ENCODE data around the gene ZNF81.
"Not testable (repeated sequence)": the region's sequence is repeated elsewhere in the genome, so short reads cannot be mapped to it uniquely, and the experiment has no call there.

ZNF81 gene

DNA sequence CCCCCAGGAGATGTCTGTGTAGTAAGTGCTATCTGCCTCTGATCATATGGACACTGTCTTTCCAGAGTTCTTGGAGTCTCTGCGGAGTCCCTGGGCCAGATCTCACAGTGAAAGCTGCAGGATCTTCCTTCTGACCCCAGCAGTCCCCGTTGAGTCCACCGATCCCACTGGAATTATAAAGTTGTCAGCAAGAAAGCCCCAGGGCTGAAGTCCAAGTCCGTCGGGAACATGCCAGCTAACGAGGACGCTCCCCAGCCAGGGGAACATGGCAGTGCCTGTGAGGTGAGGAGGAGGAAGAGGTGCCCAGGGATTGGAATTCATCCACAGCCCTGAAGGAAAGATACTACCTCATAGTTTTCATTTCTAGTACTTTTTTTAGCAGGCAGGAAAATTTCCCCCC, 9.3 kb downstream of the ZNF81 start:
- no peak for DNase-seq

DNA sequence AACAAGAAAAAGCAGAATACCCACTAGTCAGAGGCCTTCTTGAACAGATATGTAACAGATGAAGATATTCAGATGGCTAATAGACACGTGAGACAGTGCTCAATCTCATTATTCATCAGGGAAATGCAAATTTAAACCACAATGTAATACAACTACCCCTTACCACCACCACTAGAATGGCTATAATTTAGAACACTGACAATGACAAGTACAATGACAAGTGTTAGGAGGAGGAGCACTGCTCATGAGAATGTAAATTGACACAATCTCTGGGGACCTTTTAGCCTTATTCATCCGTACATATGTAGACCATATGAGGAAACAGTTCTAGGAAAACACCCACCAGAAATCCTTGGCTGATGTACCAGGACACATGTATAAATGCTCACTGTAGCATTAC, 13.1 kb downstream of the ZNF81 start:
- DNase-seq: no peak

DNA sequence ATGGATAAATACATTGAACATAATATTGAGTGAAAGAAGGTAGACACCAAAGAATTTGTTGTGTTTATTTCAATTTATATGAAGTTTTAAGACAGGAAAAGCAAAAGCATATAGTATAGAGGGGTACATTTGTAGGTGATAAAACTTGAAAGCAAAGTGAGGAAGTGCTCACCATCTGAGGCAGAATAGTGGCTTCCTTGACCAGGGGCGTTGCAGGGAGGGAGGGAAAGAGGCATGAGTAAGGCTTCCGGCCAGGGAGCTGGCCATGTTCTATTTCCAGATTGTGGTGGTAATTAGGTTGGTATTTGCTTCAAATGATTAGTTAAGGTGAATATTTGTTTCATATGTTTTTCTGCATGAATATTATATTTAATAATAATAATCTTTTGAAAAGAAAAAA, 13.7 kb downstream of the ZNF81 start:
- not testable (repeated sequence) for DNase-seq

- no peak for DNase-seq
Observed at GRCh38 chrX:47850901-47851300, 14.2 kb downstream of the ZNF81 start.

- DNase-seq: peak; percentile 44
Observed at GRCh38 chrX:47854474-47854873, 17.8 kb downstream of the ZNF81 start.

- no peak for DNase-seq
Observed at GRCh38 chrX:47859686-47860085, 23.0 kb downstream of the ZNF81 start.

GRCh38 chrX:47862680-47863079, 26.0 kb downstream of the ZNF81 start:
- DNase-seq: no peak

GRCh38 chrX:47863187-47863586, 26.5 kb downstream of the ZNF81 start:
- DNase-seq: no peak

DNA sequence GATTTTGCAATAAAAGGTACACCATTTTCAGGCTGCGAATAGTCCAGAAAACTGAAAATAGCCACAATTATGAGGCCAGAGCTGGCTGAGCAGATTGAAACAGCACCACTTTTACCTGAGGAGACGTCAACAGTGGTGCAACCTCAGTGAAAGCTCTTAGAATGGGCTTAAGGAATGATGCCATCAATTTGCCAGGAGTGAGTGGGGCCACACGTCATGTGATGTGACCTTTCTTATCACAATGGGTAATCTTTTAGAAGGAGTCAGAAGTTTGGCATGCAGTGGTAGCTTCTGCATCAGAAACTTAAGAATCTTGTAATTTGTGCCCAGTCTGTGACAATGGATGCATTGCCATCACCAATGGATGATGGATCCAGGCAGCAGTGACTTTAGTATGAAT, 27.6 kb downstream of the ZNF81 start:
- no peak for DNase-seq

- no peak for DNase-seq
Observed at GRCh38 chrX:47864785-47865184, 28.1 kb downstream of the ZNF81 start.

DNA sequence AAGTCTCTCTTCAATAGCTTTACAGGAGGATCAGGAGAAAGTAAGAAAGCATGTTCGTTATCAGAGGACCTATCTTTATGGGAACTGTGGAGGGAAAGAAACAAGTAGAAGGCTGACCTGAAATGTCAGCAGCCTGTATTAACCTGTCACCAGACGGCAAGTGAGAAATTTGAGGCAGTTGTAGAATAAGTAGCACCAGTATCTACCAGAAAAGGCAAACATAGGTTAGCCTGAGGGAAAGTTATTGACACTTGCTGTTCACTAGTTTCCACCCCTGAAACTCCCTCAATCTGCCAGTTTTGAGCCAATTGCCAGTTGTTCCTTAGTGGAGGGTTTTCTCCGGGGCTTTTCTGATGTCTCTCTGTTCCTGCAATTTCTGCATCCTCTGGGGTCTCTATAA, 36.4 kb downstream of the ZNF81 start:
- no peak for DNase-seq

DNA sequence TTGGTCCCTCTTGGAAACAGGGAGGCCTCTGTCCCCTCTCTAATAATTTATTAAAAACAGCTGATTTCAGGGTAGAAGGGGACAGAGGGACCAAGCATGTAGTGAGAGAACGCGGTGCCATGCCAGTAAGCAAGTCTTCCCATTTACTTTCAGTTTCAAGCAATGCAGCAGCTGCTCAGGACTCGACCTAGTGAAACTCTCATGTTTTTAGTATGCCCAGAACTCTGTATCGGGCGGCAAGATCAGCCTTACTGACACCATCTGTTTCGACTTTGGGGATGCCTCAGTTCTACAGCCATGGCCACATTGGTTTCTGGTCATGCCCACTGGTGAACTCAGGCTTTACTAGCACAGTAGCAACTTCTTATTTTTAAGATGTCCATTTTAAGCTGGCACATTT, 40.6 kb downstream of the ZNF81 start:
- no peak for DNase-seq

GRCh38 chrX:47878198-47878597, 41.5 kb downstream of the ZNF81 start:
- DNase-seq: no peak

DNA sequence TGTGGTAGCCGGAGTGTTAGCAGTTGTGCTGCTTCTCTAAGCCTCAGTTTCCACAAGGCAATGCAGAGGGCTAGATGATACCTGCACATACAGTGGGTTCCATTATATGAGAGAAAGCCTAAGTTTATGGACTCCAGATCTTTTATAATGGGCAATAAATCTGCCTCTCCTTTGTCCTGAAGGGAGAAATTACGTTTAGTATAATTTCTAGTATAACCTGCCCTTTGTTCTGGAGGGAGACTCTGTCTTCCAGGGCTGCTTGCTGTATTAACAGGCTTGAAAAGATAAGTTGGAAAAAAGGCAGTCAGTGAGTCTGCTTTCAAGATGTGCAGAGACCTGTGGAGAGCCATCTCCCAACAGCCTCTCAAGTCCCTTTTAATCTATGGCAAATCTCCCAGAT, 42.8 kb downstream of the ZNF81 start:
- DNase-seq: no peak

DNA sequence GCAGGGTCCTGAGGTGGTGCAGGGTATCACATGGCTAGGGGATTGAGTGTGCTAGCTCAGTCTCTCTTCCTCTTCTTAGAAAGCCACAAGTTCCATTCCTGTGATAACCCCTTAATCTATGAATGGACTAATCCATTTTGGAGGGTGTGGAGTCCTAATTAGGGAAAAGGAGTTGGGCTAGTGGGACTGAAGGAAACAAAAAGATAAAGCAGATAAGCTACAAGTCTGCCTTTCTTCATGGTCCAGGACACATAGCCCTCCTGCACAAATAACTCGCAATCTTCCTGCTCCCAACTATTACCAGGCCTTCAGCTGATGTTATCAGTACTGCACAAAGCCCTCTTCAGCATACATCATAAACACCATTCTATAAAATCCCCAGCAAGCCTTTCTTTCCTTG, 44.2 kb downstream of the ZNF81 start:
- DNase-seq: no peak

DNA sequence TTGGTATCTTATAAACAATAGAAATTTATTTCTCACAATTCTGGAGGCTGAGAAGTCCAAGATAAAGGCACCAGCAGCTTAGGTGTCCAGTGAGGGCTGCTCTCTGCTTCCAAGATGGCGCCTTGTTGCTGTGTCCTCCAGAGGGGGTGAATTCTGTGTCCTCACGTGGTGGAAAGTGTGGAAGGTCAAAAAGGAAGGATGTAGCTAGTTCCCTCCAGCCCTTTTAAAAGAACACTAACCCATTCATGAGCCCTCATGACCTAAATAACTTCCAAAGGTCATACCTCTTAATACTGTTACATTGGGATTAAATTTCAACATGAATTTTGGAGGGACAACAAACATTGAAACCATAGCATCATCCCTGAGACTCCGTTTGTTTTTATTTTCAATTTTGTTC, 48.8 kb downstream of the ZNF81 start:
- DNase-seq: no peak

DNA sequence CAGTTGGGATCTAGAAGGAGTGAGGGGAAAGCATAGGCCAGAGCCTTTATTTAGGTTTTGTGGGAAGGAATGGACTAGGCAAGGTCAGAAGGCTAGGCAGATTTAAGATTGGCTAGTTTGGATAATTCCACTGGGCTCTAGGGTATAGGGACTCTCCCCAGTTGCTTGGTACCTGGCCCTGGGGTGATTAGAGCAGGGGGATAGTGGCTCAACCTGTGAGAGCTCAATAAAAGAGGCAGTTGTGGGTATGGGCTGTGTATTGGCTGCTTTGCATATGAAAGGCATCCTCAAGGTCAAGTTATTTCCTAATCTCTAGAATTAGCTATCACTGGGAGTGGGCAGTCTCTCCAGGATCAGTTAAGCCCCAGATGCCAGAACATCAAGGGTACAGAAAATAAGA, 61.3 kb downstream of the ZNF81 start:
- no peak for DNase-seq

GRCh38 chrX:47900833-47901232, 64.1 kb downstream of the ZNF81 start:
- no peak for DNase-seq

DNA sequence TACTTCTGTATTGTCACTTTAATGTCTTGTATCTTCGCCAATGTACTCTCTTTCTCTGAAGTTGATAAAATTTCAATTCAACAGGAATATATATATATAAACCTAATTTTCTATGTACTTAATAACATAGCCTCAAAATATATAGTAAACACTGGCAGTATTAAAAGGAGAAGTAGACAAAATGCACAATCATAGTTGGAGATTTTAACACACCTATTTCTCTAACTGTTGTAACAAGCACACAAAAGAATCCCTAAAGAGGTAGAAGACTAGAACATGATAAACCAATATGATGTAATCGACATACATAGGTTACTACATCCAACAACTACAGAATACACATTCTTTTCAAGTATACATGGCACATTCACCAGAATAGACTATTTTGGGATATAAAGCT, 65.5 kb downstream of the ZNF81 start:
- no peak for DNase-seq

DNA sequence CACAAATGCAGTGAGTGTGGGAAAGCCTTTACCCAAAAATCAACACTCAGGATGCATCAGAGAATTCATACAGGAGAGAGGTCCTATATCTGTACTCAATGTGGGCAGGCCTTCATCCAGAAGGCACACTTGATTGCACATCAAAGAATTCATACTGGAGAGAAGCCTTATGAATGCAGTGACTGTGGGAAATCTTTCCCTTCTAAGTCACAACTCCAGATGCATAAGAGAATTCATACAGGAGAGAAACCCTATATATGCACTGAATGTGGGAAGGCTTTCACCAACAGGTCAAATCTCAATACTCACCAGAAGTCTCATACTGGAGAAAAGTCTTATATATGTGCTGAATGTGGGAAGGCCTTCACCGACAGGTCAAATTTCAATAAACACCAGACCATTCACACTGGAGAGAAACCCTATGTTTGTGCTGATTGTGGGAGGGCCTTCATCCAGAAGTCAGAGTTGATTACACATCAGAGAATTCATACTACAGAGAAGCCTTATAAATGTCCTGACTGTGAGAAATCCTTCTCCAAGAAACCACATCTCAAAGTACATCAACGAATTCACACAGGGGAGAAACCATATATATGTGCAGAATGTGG, 79.3 kb downstream of the ZNF81 start:
- no peak for DNase-seq

DNA sequence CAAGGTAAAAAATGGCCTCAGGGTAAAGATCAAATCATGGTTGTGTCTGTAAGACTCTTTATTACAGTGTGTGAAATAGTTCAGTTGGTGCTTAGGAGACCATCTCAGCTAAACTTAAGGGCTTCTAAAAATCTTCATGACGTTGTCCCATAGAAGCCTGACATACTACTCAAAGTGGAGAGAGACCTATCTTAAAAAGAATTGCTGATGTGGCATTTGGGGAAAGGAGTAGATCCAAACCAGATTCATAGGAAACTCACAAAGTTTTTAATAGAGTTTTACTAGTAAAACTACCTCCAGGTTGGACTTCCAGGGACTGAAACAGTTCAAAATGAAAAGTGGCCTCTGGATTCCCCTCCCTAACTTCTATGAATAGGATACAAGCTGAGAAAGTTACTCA, 81.6 kb downstream of the ZNF81 start:
- no peak for DNase-seq

DNA sequence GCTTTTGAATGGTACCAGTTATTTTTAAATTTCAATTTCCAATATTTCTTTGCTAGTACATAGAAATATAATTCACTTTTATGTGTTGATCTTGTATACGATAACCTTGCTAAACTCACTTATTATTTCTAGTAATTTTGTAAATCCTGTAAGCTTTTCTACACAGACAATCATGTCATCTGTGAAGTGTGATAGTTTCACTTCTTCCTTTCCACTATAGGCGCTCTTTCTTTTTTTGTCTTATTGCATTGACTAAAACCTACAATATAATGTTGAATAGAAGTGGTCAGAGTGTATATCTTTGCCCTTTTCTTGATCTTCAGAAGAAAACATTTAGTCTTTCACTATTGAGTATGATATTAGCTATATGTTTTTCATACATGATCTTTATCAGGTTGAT, 90.5 kb downstream of the ZNF81 start:
- DNase-seq: no peak

- not testable (repeated sequence) for DNase-seq
Observed at GRCh38 chrX:47931970-47932369, 95.3 kb downstream of the ZNF81 start.

DNA sequence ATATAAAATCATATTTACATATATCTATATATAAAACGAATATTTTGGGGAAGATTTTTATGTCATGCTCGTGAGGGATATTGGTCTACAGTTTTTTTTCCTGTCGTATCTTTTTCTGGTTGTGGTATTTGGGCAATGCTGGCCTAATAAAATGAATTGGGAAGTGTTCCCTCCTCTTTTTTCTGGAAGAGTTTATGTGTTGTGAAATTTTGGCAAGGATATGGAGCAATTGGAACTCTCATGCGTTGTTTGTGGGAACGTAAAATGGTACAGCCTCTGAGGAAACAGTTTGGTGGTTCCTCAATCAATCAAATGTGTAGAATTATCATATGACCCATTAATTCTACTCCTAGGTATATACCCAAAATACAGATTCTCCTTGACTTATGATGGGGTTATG, 97.2 kb downstream of the ZNF81 start:
- DNase-seq: no peak

DNA sequence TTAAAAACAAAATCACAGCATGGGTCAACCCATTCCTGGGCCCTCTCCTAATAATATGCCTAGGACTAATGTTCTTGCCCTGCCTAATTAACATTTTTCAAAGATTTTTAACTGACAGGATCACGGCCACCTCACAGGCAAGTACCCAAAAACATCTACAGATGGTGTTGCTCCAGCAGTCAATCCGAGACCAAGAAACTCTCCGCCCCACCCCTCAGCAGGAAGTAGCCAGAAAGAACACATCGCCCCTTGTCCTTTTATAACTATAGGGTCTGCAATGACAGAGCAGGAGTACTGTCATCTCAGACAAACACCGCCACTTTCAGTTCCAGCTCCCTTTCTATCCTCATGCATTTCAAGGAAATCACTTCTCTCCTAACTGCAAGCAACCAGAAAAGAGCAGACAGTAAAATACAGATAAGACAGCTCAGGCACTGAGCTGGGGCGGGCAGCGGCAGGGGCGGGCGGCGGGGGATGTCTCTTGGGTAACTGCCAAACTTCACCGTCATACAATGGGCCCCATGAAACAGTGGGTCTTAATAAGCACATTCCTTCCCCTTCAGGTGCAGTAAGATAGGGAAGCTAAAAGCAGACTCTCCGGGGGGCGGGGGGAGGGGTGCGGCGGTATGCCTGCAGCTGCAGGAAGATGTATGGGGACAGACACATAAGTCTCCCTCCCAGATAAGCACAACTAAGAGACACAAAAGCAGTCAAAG, 99.7 kb downstream of the ZNF81 start:
- DNase-seq: peak; percentile 5

Measured in CD4-positive, alpha-beta T cell treated with Interleukin-6 for 4 hours (primary cell).